Measurements from ENCODE around the gene ENOX1. TPM values are rescaled to one million over a fixed set of nuclear protein-coding genes. Genes with fewer than 3 reads are reported as not detected.

Gene ENOX1
- total and polyA plus RNA-seq, 2 donors (not counting 3 experiments of a cell fraction or from before 2014, with no cell fraction given) = 0.17 to 0.97 TPM

GRCh38 chr13:43787997-43788396, 1.2 kb upstream of the ENOX1 start:
- H3K4me2 ChIP-seq (ENCODE audit: insufficient read depth, low read length) = no peak overlapping the region
- no peak overlapping the region for H2AFZ ChIP-seq (ENCODE audit: low read depth, low read length)
- DNase-seq (ENCODE audit: low read depth, low spot score) (peak; percentile 16), FAIRE-seq (no peak)
- dilution Hi-C loops (cut with MboI; ENCODE audit: extremely low pct_ligation_motif_present, low sequenced_read_pairs) (no loop called here), intact Hi-C loops (cut with micrococcal nuclease) (loop anchor here (1.0 to 5.0 kb wide), 4 partner anchors 426 to 906 kb away; no protein-coding TSS in a partner anchor)
- BruUV-seq (replicated peaks) = no TSS peak
- H3K9ac ChIP-seq (replicated peaks; ENCODE audit: extremely low read depth, insufficient read depth, low read length) = no peak overlapping the region
- peaks cover 0 to 2% of the 10 kb centered on the region in 2 experiments for H3K27me3 ChIP-seq (ENCODE audit: control insufficient read depth in 2 of 2, insufficient read depth in 2 of 2, low read length in 2 of 2)
- CTCF ChIA-PET = interaction anchor here (1.3 to 2.3 kb wide), 2 partner anchors 16 to 701 kb away, joined by 4 to 14 read pairs; no protein-coding TSS in a partner anchor
- no peak overlapping the region for H3K27ac ChIP-seq (ENCODE audit: insufficient read depth, low read depth, low read length)
- no peak overlapping the region for H3K4me3 ChIP-seq (replicated peaks in 1 of 3; ENCODE audit: insufficient read depth in 1 of 3, low read depth in 1 of 3, low read length in 3 of 3)
- TF ChIP-seq POLR2AphosphoS5 (IDR thresholded peaks at IDR 0.05; ENCODE audit: insufficient read depth, low read depth, low read length) (no peak), FOS (IDR thresholded peaks at IDR 0.05; ENCODE audit: borderline replicate concordance, insufficient read depth, low read length) (no peak), GATA2 (IDR thresholded peaks at IDR 0.05; ENCODE audit: insufficient read depth, insufficient read length, low read depth, low read length) (no peak), CTCF (IDR thresholded peaks at IDR 0.05; ENCODE audit: extremely low read depth in 1 of 2, insufficient read depth in 1 of 2, low read depth in 1 of 2, low read length in 2 of 2) (peak; percentile 8 to 35)
- peaks cover 18% of the 10 kb centered on the region for H3K4me1 ChIP-seq (ENCODE audit: control insufficient read depth, extremely low read depth, insufficient read depth, low read length)
- no peaks in the 10 kb centered on the region for H4K20me1 ChIP-seq (replicated peaks; ENCODE audit: control insufficient read depth, extremely low read depth, insufficient read depth, low read length)
- no peaks in the 10 kb centered on the region for H3K36me3 ChIP-seq (ENCODE audit: control insufficient read depth in 2 of 2, extremely low read depth in 1 of 2, insufficient read depth in 2 of 2, low read length in 2 of 2)
- no peaks in the 10 kb centered on the region for H3K9me3 ChIP-seq (replicated peaks; ENCODE audit: control insufficient read depth, insufficient read depth, low read length)
- H3K9me1 ChIP-seq (replicated peaks; ENCODE audit: control insufficient read depth, extremely low read depth, insufficient read depth, low read length) = no peaks in the 10 kb centered on the region
- no peaks in the 10 kb centered on the region for H3K79me2 ChIP-seq (ENCODE audit: control insufficient read depth, insufficient read depth, low read length)
- POLR2A ChIA-PET = no interaction called here

DNA sequence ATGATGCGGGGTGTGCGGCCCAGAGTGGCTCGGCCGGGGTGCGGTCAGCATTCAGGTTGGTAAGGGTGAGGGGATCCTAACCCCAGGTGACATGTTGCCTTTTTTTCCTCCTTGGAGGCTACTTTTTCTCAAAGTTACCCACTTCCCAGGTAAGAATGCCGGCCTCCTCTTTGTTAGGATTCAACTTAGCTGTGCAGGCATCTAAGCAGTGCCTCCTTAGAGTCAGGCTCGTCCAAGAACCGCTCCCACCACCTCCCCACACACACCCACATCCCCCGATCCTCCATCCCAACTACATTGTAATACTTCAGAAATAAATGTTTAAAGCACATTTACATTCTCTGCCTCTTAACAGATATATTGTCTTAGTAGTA, 733 bp upstream of the ENOX1 start:
- Histone ChIP-seq H2AFZ (ENCODE audit: low read depth, low read length) (peak overlapping the region; percentile 94), H3K79me2 (ENCODE audit: control insufficient read depth, insufficient read depth, low read length) (no peaks in the 10 kb centered on the region), H3K9ac (replicated peaks; ENCODE audit: extremely low read depth, insufficient read depth, low read length) (no peak overlapping the region), H3K4me1 (ENCODE audit: control insufficient read depth, extremely low read depth, insufficient read depth, low read length) (peaks cover 18% of the 10 kb centered on the region), H3K27me3 (ENCODE audit: control insufficient read depth in 2 of 2, insufficient read depth in 2 of 2, low read length in 2 of 2) (peaks cover 0 to 2% of the 10 kb centered on the region in 2 experiments), H4K20me1 (replicated peaks; ENCODE audit: control insufficient read depth, extremely low read depth, insufficient read depth, low read length) (no peaks in the 10 kb centered on the region), H3K4me3 (replicated peaks in 1 of 3; ENCODE audit: insufficient read depth in 1 of 3, low read depth in 1 of 3, low read length in 3 of 3) (peak overlapping the region in 2 of 3 experiments; percentile 32 to 47), H3K9me3 (replicated peaks; ENCODE audit: control insufficient read depth, insufficient read depth, low read length) (no peaks in the 10 kb centered on the region), H3K9me1 (replicated peaks; ENCODE audit: control insufficient read depth, extremely low read depth, insufficient read depth, low read length) (no peaks in the 10 kb centered on the region), H3K36me3 (ENCODE audit: control insufficient read depth in 2 of 2, extremely low read depth in 1 of 2, insufficient read depth in 2 of 2, low read length in 2 of 2) (no peaks in the 10 kb centered on the region), H3K27ac (ENCODE audit: insufficient read depth, low read depth, low read length) (no peak overlapping the region), H3K4me2 (ENCODE audit: insufficient read depth, low read length) (peak overlapping the region; percentile 90)
- CTCF ChIA-PET = interaction anchor here (1.3 to 2.4 kb wide), 3 partner anchors 17 to 701 kb away, joined by 4 to 15 read pairs (median 14); no protein-coding TSS in a partner anchor
- POLR2A ChIA-PET = no interaction called here
- FAIRE-seq (no peak), DNase-seq (ENCODE audit: low read depth, low spot score) (no peak)
- intact Hi-C loops (cut with micrococcal nuclease) = loop anchor here (5.0 kb wide), 3 partner anchors 425 to 905 kb away; no protein-coding TSS in a partner anchor
- dilution Hi-C loops (cut with MboI; ENCODE audit: extremely low pct_ligation_motif_present, low sequenced_read_pairs) = no loop called here
- TF ChIP-seq JUN (IDR thresholded peaks at IDR 0.05; ENCODE audit: borderline replicate concordance, insufficient read depth, insufficient read length, low read depth) (no peak), MAX (IDR thresholded peaks at IDR 0.05; ENCODE audit: insufficient read depth, insufficient read length) (no peak), POLR2A (IDR thresholded peaks at IDR 0.05; ENCODE audit: low read depth, low read length) (no peak), GATA2 (IDR thresholded peaks at IDR 0.05; ENCODE audit: insufficient read depth, insufficient read length, low read depth, low read length) (no peak), POLR2AphosphoS5 (IDR thresholded peaks at IDR 0.05; ENCODE audit: insufficient read depth, low read depth, low read length) (no peak), EZH2 (IDR thresholded peaks at IDR 0.05; ENCODE audit: borderline replicate concordance, low read depth, low read length, severe bottlenecking) (no peak), CTCF (IDR thresholded peaks at IDR 0.05; ENCODE audit: extremely low read depth in 1 of 2, insufficient read depth in 1 of 2, low read depth in 1 of 2, low read length in 2 of 2) (no peak), FOS (IDR thresholded peaks at IDR 0.05; ENCODE audit: borderline replicate concordance, insufficient read depth, low read length) (no peak), MYC (IDR thresholded peaks at IDR 0.05; ENCODE audit: low read depth, low read length) (no peak)
- no TSS peak for BruUV-seq (replicated peaks)
